Suppressor macrophage treated with lipopolysaccharide for 1 hour (primary cell): ENCODE data around the gene FSIP2.
A peak's percentile ranks its signal among the peaks of the same experiment; 100 is the strongest.

Experiments
- DNase-seq, 3 donors: peaks; one replicate each; pipeline ENCODE4 v3.0.0-alpha.2; 2020 to 2022

Gene FSIP2

DNA sequence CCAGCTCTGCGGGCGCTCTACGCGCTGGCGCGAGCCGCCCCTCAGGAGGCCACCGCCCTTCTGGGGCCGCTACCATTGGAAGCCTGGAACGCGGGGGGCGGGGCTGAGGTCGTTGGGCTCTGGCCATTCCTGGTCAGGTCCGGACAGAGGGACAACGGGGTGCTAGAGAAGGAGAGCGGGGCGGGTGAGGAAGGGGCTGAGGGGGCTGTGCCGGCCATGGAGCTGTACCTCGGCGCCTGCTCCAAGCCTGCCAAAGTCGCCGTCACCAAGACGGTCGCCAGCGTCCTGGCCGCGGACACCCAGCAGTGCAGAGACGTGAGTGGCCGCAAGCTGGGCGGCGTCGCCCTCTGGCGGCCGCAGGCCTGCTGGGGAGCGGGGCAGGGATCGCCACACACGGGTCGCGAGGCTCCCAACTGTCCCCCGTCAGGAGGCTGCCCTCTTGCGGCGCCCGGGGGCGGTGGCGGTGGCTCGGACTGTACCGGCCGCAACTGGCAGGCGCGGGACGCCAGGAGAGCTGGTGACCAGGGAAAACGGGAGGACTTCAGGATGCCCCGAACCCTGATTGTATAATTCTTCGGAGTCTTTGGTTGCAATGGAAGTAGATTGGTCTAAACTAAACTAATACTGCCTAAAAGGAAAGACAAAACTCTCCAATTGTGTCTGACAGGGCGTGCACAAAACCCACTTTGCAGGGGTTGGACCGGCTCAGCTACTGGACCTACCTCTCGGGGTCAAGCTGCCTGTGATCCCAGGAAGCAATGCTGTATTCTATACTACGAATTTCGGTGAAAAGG lies at the start of gene FSIP2:
Gene FSIP2 (plus strand): TSS at position 126 of the 794 bp plus-strand sequence. CDS start 91 bp downstream, at position 217.
- DNase-seq = peak; percentile 79 to 91 (median 80)

DNA sequence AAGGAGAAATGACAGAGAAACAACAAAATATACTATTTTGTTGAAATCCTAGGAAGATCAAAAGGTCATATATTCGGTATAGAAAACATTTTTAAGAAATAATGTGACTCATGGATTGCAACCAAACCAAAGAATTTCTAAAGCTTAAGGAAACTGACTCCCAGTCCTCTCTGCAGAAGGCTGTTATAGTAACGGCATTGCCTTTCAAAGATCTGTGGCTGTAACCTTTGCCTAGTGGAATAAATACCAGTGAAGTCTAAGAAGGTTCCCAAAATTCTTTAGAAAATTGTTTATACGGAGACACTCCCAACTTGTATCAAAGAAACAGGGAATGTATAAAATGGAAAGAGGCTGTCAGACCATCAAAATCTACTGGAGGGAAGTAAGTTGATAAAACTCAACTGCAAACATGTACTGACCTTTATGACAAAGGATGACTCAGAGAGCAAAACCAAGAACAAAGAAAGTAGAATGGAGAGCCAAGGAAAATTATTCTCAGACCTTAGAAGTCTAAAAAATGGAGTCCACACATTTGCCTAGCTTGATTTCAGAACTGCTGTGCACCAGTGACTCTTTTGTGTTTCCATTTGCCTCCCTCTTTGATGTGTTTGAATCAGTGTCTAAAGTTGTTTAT lies 48.6 kb upstream of the FSIP2 start:
- DNase-seq = no peak

DNA sequence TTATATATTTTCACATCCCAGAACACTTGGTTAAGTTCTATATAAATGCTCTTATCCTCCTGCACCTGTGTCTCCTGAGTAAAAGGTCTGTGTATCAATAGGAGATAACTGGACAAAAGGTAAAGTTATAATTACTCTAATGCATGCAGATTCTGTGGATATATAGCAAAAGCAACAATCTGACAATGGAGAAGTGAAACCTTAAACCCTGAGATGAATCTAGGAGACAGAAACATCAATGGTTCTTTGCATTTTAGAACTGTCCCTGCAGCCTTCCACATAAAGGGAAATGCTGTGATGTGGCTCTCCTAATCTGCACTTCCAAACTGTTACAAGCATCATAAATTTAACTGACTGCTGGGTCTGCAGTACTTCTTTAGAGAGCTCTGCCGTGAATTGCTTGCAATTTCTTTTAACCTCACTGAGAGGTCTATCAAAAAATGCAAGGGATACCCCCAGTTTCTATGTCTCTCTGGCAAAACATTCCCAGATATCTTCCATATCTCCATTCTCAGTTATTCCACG lies 42.8 kb upstream of the FSIP2 start:
- no peak for DNase-seq

- no peak for DNase-seq
These were observed 37.7 kb upstream of the FSIP2 start for GRCh38 chr2:185700883-185701282.

- DNase-seq = no peak
These were observed 3.9 kb upstream of the FSIP2 start for GRCh38 chr2:185734658-185735057.

- no peak for DNase-seq
These were observed 2.4 kb upstream of the FSIP2 start for GRCh38 chr2:185736210-185736609.

DNA sequence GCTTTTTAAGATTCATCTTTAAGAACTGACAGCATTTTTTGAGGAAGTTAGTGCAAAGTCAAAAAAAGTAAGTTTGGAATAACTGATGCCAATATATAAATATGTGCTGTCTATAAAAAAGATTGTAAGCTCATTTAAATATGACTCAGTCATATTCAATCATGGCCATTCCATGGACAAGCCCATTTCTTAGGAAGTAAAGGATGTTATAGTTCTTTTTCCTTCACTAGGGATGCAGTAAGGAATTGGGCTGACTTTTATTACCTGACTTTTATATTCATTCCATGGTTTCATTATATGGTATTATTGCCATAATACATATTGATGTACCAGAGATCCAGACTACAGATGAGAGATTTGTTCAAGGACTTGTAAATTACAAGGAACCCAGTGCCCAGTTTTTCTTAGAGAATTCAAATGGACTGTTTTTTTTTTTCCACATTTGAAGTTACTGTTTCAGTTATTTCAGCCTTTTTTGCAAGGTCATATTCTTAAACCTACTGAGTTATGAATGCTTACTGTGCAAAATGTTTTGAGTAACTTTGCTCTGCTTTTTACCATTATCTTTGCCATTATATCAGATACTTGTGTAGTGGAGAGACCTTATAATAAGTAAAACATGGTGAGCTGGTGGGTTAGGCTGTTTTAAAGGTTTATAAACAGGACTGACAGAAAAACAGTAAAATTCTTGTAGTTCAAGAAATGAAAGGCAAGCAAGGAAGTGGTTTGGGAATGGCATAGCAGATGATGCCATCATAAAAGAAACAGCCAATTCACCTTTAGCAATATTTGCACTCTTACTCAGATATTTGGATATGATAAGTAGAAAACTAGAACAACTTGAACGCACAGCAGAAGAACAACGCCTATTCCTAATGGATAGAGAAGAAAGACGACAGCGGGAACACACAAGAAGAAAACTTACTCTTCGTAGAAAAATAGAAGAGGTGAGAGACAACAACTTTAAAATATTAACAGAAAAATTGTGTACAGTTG lies 7.6 kb downstream of the FSIP2 start:
- DNase-seq = no peak

GRCh38 chr2:185757356-185757755 lies 18.8 kb downstream of the FSIP2 start:
- peak in 1 of 3 donors; percentile 0 for DNase-seq

- DNase-seq = no peak
These were observed 32.8 kb downstream of the FSIP2 start for GRCh38 chr2:185771396-185771795.

DNA sequence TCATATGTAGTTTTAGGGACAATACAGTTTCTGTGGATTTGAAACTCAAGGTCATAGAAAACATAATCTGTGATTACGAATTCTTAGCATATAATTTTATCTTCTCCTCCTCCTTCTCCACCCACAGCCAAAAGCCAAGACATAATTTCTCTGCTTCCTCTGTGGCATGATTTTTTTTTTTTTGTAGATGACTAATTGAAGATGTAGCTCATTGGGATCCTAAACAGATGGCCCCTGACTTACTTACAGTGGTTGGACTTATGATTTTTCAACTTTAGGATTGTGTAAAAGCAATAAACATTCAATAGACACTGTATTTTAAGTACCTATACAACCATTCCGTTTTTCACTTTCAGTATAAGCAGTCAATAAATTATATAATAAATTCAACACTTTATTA lies 42.3 kb downstream of the FSIP2 start:
- DNase-seq = no peak

DNA sequence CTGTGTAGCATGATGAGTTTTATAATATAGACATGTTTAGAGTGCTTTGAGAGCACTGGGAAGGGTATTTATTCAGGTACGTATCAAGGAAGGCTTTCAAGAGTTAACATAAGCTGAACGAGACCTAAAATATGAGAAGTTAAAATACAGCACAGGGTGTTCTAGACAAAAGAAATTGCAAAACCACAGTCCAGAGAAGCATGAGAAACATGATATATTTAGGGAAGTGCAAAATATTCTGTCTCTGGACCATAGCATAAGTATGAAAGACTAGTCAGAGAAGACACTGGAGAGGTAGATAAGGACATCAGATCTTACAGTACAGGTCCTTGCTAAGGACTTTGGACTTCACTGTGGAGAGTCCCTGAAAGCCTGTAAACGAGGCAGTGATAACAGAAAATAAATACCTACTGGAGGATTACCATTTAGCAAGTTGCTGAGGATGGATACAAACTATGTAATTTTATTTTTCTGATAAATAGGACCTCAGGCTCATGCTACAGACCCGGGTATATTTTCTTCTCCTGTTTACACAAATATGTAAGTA lies 43.7 kb downstream of the FSIP2 start:
- no peak for DNase-seq

GRCh38 chr2:185785156-185785555 lies 46.6 kb downstream of the FSIP2 start:
- no peak for DNase-seq

DNA sequence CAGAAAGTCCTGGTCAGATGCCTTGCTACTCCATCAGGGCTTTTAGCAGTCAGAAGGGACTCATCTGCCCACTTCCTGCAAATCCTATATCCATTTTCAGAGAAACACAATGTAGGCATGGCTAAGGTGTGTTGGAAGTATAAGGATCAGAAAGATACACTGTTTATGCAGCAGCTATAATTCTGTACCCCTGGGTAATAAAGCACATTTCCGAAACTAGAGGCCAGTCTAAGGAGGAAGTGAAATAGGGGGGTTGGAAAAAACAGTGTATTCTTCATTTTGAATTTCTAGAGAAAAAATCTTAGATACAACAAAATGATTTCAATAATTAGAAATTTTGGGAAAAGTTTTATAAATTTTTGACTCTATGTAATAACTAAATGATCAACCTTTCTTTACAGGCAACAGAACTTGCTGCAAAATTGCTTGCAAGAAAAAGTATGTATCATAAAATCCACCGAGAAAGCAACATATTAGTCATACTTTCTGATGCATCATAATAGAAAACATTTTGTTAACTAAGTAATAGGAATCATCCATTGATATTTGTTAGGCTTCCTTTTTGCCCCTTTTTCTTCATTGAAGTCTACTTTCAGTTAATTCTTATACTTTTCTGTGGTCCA lies 47.4 kb downstream of the FSIP2 start:
- DNase-seq = no peak

- DNase-seq = no peak
These were observed 48.9 kb downstream of the FSIP2 start for GRCh38 chr2:185787227-185788145.

DNA sequence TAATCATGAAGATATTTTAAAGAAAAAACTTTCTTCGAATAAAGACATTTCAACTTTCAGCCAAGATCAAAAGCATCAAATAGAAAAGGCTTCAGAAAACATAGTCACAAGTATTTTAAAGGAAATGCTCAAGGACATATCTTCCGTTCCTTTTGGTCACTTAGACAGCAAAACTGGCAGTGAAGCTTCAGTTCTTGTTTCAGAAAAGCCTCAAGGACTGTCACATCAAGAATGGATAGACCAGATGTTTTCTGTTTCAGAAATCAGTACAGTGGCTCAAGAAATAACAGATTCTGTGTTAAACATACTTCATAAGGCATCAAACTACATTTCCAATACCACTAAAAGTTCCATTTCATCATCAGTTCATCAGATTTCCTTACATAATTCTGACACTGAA lies 51.8 kb downstream of the FSIP2 start:
- no peak for DNase-seq

DNA sequence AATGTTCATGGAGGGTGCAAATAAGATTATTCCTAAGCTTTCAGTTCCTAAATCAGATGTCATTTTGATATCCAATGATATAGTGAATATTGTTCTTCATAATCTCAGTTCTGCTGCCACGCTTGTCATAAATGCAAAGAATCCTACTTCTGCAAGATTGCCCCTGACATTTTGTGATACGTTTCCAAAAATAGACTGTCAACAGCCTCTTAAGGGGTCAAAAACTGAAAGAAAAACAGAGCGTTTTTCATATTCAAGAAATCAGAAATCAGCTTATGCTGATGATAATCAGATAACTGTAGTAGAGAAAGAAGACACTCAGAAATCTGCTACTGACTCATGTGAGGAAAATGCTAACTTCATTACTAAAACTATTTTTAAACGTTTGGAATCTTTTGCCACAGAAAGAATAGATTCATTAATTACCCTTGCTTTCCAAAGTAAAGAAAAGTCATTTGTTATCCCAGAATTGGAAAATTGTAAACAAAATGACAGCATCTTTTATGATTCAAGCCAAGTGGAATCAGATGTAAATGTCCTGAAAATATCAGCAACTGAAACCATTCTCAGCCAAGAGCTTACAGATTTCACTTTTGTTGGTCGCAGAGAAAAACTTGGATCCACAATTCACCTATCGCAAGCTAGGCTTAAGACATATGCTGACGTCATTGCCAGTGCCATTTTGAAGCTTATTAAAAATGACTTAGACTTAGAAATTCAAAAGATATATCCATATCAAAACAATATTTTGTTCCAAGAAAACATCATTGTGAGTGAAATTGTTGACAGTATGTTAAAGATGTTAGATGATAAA lies 55.1 kb downstream of the FSIP2 start:
- DNase-seq = no peak

- DNase-seq = no peak
These were observed 58.2 kb downstream of the FSIP2 start for GRCh38 chr2:185796758-185797157.

DNA sequence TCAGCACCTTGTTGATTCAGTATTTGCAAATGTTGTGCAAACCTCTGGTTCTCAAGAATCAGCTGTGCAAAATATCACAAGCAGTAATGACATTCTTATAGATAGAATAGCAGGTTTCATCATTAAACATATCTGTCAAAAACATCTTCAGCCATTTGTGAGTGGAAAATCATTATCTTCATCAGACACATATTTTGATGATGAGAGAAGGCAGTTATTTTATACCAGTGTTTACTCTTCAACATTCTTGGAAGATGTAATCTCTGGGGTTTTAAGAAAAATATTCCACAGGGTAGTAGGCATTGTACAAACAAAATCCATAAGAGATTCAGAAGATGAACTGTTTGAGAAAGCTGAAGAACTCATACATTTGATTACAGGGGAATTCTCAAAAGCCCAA lies 64.3 kb downstream of the FSIP2 start:
- DNase-seq = no peak

- no peak for DNase-seq
These were observed 68.2 kb downstream of the FSIP2 start for GRCh38 chr2:185806783-185807182.

GRCh38 chr2:185807351-185807750 lies 68.7 kb downstream of the FSIP2 start:
- DNase-seq = no peak
